ENCODE measurements around the gene MLPH.
A peak's percentile ranks its signal among the peaks of the same experiment; 100 is the strongest.

The MLPH gene

DNA sequence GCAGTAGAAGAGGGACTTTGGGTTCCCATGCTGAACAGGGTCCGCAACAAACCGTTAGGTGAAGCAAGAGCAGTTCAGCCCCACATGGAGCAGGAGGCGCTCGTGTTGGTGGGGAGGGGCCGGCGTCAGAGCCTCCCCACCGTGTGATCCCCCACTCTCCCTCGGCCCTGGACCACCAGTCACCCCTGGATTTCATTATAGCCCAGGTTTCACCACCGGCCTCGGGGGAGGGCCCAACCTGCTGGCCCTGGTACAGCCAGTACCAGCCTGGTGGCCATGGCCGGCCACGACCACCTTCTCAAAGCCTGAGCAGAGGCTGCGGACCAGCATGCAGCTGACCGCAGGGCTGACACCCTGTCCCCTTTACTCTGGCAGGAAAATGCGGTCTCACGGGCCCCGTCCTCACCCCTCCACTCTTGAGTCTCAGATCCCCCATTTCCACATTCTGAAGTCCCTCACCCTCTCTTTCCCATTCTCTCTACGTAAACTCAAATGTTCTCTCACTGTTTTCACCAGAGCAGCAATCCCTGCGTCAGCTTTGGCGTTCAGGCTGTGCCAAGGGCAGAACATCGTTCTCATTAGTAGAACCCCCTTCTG, 8.6 kb downstream of the MLPH start:
- no peak for TF ChIP-seq Cebpa-rat (IDR thresholded peaks at IDR 0.05)
- Histone ChIP-seq H3K36me3 (no peaks in the 10 kb centered on the region), H3K4me1 (peaks cover 33% of the 10 kb centered on the region), H3K27me3 (no peaks in the 10 kb centered on the region), H4K20me1 (no peaks in the 10 kb centered on the region), H3K9me3 (peaks cover 30% of the 10 kb centered on the region), H3K9ac (peak overlapping the region; percentile 69), H3K4me3 (no peak overlapping the region), H3K27ac (peak overlapping the region; percentile 79), H3K4me2 (peak overlapping the region; percentile 71)

DNA sequence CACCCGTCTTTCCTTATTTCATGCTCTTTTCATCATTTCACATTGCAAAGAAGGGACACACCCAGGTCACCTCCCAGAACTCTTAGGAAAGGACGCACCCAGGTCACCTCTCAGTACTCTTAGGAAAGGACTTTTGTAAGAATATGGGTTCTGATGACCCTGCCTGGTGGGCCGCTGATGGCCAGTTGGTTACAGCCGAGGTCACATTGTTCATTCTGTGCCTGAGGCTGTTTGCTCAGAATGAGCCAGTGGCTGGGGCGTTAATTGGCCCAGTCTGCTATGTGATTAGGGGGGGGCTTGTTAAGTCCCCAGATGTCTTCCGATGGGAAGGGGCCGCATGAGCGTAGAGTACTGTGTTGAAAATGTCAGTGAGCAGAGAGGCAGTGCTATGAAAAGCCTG, 9.4 kb downstream of the MLPH start:
- H3K4me1 ChIP-seq = peaks cover 40% of the 10 kb centered on the region
- H3K4me2 ChIP-seq = peak overlapping the region; percentile 71
- no peaks in the 10 kb centered on the region for H3K36me3 ChIP-seq
- no peaks in the 10 kb centered on the region for H3K27me3 ChIP-seq
- H3K27ac ChIP-seq = peak overlapping the region; percentile 79
- peaks cover 21% of the 10 kb centered on the region for H3K9me3 ChIP-seq
- H3K4me3 ChIP-seq = no peak overlapping the region
- no peaks in the 10 kb centered on the region for H4K20me1 ChIP-seq
- TF ChIP-seq Cebpa-rat (IDR thresholded peaks at IDR 0.05) = no peak
- peak overlapping the region; percentile 69 for H3K9ac ChIP-seq

DNA sequence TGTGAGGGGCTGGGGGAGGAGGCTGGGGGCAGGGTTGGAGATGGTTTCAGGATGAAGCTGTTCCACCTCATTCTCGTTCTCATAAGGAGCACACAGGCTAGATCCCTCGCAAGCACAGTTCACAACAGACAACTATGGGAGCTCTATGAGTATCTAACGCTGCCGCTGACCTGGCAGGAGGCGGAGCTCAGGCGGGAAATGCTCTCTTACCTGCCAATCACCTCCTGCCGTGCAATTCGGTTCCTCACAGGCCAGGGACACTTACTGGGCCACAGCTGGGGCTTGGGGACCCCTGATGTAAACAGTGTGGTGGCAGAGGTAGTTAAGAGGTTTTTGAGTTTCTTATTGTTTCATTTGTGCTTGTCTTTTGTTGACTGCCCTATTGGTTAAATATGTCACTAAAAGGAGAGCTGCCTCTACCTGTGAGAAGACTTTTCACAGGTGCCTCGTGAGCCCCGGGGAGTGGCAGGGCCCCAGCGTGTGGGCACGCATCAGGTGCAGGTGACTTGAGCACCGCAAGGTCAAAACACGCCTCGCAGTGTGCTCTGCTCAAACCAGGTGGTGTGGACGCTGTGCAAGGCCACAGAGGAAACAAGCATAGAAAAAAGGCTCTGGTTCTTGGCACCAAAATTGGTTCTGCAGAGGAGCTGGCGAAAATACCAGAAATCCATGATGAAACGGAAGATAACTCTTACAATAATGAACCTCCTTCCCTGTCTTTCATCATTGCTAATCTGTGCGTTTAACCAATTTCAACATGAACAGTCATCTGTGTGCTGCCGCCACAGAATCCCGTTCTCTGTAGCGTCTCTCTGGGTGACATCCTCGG, 10.2 kb downstream of the MLPH start:
- no peaks in the 10 kb centered on the region for H3K27me3 ChIP-seq
- no peaks in the 10 kb centered on the region for H3K36me3 ChIP-seq
- H3K4me2 ChIP-seq = peak overlapping the region; percentile 71
- TF ChIP-seq Cebpa-rat (IDR thresholded peaks at IDR 0.05) = no peak
- peaks cover 40% of the 10 kb centered on the region for H3K4me1 ChIP-seq
- no peak overlapping the region for H3K4me3 ChIP-seq
- no peaks in the 10 kb centered on the region for H4K20me1 ChIP-seq
- H3K9me3 ChIP-seq = peaks cover 14% of the 10 kb centered on the region
- peak overlapping the region; percentile 79 for H3K27ac ChIP-seq
- no peak overlapping the region for H3K9ac ChIP-seq

DNA sequence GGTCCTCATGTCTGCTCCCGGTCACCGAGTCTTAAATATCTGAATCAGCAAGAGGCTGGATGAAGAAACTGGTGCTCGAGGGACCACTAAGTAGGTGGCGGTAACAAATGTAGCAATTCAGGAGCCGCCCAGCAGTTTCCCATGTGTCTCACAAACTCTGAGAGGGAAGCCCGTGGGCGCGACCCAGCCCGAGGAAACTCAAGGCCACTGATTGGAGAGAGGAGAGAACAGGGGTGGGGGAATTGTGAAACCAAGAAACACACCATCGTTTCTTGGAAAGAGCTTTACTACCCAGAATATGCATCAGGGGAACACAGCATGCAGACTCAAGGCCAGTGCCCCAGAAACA, 10.8 kb downstream of the MLPH start:
- no peak overlapping the region for H3K4me2 ChIP-seq
- H3K4me1 ChIP-seq = peaks cover 40% of the 10 kb centered on the region
- H3K27ac ChIP-seq = no peak overlapping the region
- no peaks in the 10 kb centered on the region for H3K36me3 ChIP-seq
- H3K9me3 ChIP-seq = peaks cover 8% of the 10 kb centered on the region
- no peak overlapping the region for H3K9ac ChIP-seq
- no peak for TF ChIP-seq Cebpa-rat (IDR thresholded peaks at IDR 0.05)
- no peaks in the 10 kb centered on the region for H4K20me1 ChIP-seq
- H3K4me3 ChIP-seq = no peak overlapping the region
- no peaks in the 10 kb centered on the region for H3K27me3 ChIP-seq

DNA sequence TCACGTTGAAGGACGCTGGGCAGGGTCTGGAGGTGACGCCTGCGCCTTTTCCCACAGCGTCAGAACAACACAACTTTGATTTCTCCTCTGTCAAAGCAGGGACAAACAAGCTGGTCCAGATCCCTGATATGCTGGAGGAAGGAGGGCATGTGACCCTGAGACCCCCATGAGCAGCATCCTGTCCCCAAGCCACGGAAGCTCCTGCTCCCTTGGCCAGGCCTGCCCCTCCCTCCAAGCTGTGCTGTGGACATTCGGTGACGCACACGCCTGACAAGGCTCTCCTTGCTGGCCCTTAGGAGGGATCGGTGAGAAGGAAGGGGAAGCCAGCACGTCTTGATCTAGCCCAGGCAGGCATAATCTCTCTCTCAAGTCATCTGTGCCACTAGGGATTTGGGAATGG, 11.3 kb downstream of the MLPH start:
- H3K4me3 ChIP-seq = no peak overlapping the region
- no peak overlapping the region for H3K27ac ChIP-seq
- peaks cover 2% of the 10 kb centered on the region; the same call in 1 of the 2 replicates for H3K9me3 ChIP-seq
- H3K4me1 ChIP-seq = peaks cover 40% of the 10 kb centered on the region
- TF ChIP-seq Cebpa-rat (IDR thresholded peaks at IDR 0.05) = no peak
- no peak overlapping the region for H3K4me2 ChIP-seq
- H3K9ac ChIP-seq = no peak overlapping the region
- H3K36me3 ChIP-seq = no peaks in the 10 kb centered on the region
- H3K27me3 ChIP-seq = no peaks in the 10 kb centered on the region
- no peaks in the 10 kb centered on the region for H4K20me1 ChIP-seq

DNA sequence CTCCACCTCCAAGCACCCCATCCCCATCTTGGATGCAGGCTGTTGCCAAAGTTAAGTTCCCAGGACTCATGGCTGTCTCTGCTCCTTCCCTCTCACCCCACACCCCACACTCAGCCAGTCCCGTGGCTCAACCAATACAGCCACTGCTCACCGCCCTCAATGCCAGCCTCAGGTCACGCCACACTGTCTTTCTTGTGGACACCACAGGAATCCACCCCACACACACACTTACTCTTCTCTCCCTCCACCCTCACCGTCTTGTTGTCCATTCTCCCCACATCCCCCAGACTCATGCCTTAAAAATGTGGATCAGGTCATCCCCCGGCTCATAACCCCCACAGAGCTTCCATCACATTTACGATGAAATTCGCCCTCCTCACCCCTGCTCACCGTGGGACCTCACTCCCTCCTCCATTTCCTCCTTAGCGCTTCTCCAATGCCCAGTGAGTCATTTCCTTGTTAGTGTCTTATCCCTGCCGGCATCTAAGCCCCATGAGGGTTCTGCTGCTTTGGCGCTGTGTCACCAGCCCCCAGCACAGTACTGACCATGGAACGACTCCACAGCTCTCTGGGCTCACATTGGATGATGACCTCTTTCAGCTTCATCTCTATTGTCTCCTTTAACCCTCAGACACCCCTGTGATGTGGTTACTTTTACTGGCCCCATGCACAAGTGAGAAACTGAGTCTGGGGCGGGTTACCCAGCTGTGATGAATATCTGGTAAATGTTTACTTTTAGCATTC, 13.8 kb downstream of the MLPH start:
- Histone ChIP-seq H3K9me3 (0 out of 2 replicates have a peak, but pooled peaks cover 4% of the 10 kb centered on the region), H3K4me2 (0 out of 2 replicates have a peak overlapping the region, but pooled peaks have one; percentile 9), H3K9ac (no peak overlapping the region), H3K4me3 (no peak overlapping the region), H3K4me1 (peaks cover 34% of the 10 kb centered on the region), H3K36me3 (no peaks in the 10 kb centered on the region), H3K27ac (no peak overlapping the region), H3K27me3 (no peaks in the 10 kb centered on the region), H4K20me1 (no peaks in the 10 kb centered on the region)
- TF ChIP-seq Cebpa-rat (IDR thresholded peaks at IDR 0.05) = no peak

DNA sequence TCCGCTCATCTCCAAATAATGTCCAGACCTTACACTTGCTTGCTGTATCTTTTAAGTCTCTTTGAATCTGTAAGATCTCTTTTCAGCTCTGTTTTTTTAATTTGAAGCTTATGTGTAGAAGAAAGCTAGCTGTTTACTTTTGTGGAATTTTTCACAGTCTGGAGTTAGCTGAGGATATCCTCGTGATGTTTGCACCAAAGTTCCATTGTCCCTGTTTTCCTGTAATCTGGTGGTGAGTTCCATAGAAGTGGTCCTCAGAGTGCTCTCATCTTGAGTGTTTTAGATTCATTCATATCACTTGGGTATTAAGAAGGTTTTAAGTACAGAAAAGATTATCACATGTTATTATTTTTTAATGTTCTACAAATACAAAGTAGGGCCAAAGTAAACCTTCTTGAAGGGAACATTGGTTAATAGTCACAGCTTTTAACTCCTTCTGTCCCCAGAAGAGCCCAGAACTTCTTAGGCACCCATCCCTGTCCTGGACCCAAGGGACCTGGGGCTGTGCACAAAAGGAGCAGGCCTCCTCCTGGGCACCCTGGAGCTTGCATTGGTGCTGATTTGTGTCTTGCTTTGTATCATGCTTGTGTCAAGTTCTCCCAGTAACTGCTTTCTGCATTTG, 15.0 kb downstream of the MLPH start:
- Histone ChIP-seq H3K27ac (no peak overlapping the region), H3K9ac (no peak overlapping the region), H3K9me3 (peaks cover 14% of the 10 kb centered on the region; the same call in 1 of the 2 replicates), H3K27me3 (peaks cover 2% of the 10 kb centered on the region), H3K4me3 (no peak overlapping the region), H3K36me3 (no peaks in the 10 kb centered on the region), H4K20me1 (no peaks in the 10 kb centered on the region), H3K4me1 (peaks cover 23% of the 10 kb centered on the region), H3K4me2 (no peak overlapping the region)
- no peak for TF ChIP-seq Cebpa-rat (IDR thresholded peaks at IDR 0.05)

DNA sequence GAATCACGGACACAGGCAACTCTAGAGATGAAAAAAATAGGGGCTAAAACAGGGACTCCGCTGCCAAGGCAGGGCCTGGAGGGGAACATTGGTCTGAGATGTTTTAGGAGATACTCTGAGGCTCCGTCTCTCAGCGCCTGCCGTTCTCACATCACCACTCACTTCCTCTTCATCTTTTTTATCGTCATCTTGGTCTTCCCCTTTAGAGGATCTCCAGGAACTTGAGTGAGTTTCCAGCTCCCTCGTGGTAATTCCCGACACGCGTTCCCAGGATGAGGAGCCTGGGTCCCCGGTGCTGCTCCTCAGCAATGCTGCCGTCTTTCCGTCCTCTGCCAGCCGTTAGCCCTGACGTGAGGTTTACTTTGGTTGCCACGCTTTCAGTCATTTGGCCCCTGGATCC, 16.1 kb downstream of the MLPH start:
- no peaks in the 10 kb centered on the region for H3K36me3 ChIP-seq
- peaks cover 17% of the 10 kb centered on the region for H3K4me1 ChIP-seq
- peaks cover 14% of the 10 kb centered on the region for H3K27me3 ChIP-seq
- H3K9me3 ChIP-seq = peaks cover 14% of the 10 kb centered on the region; the same call in 1 of the 2 replicates
- H3K9ac ChIP-seq = no peak overlapping the region
- no peak overlapping the region for H3K27ac ChIP-seq
- H3K4me3 ChIP-seq = no peak overlapping the region
- no peaks in the 10 kb centered on the region for H4K20me1 ChIP-seq
- no peak overlapping the region for H3K4me2 ChIP-seq
- no peak for TF ChIP-seq Cebpa-rat (IDR thresholded peaks at IDR 0.05)

DNA sequence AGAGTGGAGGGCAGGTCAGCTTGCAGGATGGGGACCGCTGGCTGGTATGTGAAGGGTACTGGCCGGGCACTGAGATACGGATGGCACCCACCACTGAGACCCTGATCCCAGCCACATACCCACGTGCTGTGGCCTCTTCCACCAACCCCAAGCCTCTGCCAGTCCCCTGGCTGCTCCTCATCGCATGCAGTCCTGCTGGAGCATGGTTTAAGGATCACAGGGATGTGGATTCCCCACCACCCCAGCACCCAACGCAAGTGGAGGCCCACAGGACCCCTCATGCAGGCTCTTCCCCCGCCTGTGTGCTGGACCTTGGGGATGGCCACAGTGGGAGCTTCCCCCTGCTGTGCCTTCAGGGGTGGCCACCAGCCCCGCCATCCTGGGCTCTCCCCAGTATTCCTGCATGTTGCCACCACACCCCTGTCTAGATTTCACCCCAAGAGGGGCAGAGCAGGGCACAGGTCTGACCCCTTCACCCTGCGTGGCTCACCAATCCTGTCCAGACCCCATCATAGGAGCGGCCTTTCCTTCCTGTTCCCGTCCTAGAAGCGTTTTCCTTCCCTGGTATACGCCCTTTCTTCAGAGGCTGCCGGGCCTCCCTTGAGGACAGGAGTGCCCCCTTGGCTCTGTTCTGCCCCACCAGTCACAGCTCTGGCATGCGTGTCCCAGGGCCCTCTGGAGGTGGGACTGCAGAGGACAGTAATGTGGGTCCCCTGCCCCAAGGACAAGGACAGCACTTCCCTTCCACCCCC, 18.3 kb downstream of the MLPH start:
- H3K27ac ChIP-seq = no peak overlapping the region
- no peak overlapping the region for H3K9ac ChIP-seq
- no peak for TF ChIP-seq Cebpa-rat (IDR thresholded peaks at IDR 0.05)

More for the DNA sequence above, 18.3 kb downstream of the MLPH start:
- H3K36me3 ChIP-seq = no peaks in the 10 kb centered on the region
- peaks cover 27% of the 10 kb centered on the region for H3K27me3 ChIP-seq
- no peak overlapping the region for H3K4me3 ChIP-seq
- H3K4me2 ChIP-seq = 0 out of 2 replicates have a peak overlapping the region, but pooled peaks have one; percentile 6
- H3K4me1 ChIP-seq = peaks cover 17% of the 10 kb centered on the region
- H3K9me3 ChIP-seq = peaks cover 14% of the 10 kb centered on the region; the same call in 1 of the 2 replicates
- no peaks in the 10 kb centered on the region for H4K20me1 ChIP-seq
